SK-N-SH treated with all-trans-retinoic acid at 6 μM for 48 hours (cell line): ENCODE measurements around the gene DNAJB2.

Experiments used
- ESRRG ChIP-seq: fragments of 250-450 bp; sonication (Bioruptor Pico); IDR thresholded peaks from 2 replicates; pipeline ENCODE4 v1.6.1; 2021; ENCODE audit warnings: mild to moderate bottlenecking
- TOX ChIP-seq: fragments of 250-450 bp; sonication (Bioruptor Pico); IDR thresholded peaks from 2 replicates; pipeline ENCODE4 v1.8.0; 2021; ENCODE audit warnings: mild to moderate bottlenecking, moderate library complexity, borderline replicate concordance
- ZFP3 ChIP-seq: fragments of 250-450 bp; sonication (Bioruptor Pico); IDR thresholded peaks from 2 replicates; pipeline ENCODE4 v1.5.0; 2020; ENCODE audit warnings: mild to moderate bottlenecking, moderate library complexity
- ZFP30 ChIP-seq: fragments of 450-650 bp; formaldehyde crosslinking; IDR thresholded peaks from 2 replicates; pipeline ENCODE4 v1.5.0; 2022; ENCODE audit warnings: mild to moderate bottlenecking, moderate library complexity
- ZNF8 ChIP-seq: fragments of 450-650 bp; formaldehyde crosslinking; IDR thresholded peaks from 2 replicates; pipeline ENCODE4 v1.5.0; 2020; ENCODE audit warnings: mild to moderate bottlenecking, moderate library complexity
- TF ChIP-seq, protein P1 (sequence below): fragments of 250-450 bp; sonication (Bioruptor Pico); IDR thresholded peaks from 2 replicates; pipeline ENCODE4 v1.5.0; 2020; ENCODE audit warnings: mild to moderate bottlenecking, moderate library complexity
- TF ChIP-seq, protein P2 (sequence below): fragments of 250-450 bp; sonication (Bioruptor Pico); IDR thresholded peaks from 2 replicates; pipeline ENCODE4 v1.8.0; 2021; ENCODE audit warnings: low read depth, mild to moderate bottlenecking, moderate library complexity, borderline replicate concordance
- TF ChIP-seq, protein P3 (sequence below): fragments of 250-450 bp; sonication (Bioruptor Pico); IDR thresholded peaks from 2 replicates; pipeline ENCODE4 v1.8.0; 2020; ENCODE audit warnings: mild to moderate bottlenecking, moderate library complexity, borderline replicate concordance

GRCh38 chr2:219272995-219273394 is 6.2 kb upstream of the DNAJB2 start:
- TF ChIP-seq, protein P1, sequence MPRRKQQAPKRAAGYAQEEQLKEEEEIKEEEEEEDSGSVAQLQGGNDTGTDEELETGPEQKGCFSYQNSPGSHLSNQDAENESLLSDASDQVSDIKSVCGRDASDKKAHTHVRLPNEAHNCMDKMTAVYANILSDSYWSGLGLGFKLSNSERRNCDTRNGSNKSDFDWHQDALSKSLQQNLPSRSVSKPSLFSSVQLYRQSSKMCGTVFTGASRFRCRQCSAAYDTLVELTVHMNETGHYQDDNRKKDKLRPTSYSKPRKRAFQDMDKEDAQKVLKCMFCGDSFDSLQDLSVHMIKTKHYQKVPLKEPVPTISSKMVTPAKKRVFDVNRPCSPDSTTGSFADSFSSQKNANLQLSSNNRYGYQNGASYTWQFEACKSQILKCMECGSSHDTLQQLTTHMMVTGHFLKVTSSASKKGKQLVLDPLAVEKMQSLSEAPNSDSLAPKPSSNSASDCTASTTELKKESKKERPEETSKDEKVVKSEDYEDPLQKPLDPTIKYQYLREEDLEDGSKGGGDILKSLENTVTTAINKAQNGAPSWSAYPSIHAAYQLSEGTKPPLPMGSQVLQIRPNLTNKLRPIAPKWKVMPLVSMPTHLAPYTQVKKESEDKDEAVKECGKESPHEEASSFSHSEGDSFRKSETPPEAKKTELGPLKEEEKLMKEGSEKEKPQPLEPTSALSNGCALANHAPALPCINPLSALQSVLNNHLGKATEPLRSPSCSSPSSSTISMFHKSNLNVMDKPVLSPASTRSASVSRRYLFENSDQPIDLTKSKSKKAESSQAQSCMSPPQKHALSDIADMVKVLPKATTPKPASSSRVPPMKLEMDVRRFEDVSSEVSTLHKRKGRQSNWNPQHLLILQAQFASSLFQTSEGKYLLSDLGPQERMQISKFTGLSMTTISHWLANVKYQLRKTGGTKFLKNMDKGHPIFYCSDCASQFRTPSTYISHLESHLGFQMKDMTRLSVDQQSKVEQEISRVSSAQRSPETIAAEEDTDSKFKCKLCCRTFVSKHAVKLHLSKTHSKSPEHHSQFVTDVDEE (CRISPR knock-in tag), result no peak
- TF ChIP-seq TOX (CRISPR knock-in tag), result no peak
- TF ChIP-seq, protein P2, sequence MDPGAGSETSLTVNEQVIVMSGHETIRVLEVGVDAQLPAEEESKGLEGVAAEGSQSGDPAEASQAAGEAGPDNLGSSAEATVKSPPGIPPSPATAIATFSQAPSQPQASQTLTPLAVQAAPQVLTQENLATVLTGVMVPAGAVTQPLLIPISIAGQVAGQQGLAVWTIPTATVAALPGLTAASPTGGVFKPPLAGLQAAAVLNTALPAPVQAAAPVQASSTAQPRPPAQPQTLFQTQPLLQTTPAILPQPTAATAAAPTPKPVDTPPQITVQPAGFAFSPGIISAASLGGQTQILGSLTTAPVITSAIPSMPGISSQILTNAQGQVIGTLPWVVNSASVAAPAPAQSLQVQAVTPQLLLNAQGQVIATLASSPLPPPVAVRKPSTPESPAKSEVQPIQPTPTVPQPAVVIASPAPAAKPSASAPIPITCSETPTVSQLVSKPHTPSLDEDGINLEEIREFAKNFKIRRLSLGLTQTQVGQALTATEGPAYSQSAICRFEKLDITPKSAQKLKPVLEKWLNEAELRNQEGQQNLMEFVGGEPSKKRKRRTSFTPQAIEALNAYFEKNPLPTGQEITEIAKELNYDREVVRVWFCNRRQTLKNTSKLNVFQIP, result no peak
- TF ChIP-seq ESRRG (CRISPR knock-in tag), result no peak
- TF ChIP-seq ZFP30 (CRISPR knock-in tag), result no peak
- TF ChIP-seq ZNF8 (CRISPR knock-in tag), result no peak
- TF ChIP-seq, protein P3, sequence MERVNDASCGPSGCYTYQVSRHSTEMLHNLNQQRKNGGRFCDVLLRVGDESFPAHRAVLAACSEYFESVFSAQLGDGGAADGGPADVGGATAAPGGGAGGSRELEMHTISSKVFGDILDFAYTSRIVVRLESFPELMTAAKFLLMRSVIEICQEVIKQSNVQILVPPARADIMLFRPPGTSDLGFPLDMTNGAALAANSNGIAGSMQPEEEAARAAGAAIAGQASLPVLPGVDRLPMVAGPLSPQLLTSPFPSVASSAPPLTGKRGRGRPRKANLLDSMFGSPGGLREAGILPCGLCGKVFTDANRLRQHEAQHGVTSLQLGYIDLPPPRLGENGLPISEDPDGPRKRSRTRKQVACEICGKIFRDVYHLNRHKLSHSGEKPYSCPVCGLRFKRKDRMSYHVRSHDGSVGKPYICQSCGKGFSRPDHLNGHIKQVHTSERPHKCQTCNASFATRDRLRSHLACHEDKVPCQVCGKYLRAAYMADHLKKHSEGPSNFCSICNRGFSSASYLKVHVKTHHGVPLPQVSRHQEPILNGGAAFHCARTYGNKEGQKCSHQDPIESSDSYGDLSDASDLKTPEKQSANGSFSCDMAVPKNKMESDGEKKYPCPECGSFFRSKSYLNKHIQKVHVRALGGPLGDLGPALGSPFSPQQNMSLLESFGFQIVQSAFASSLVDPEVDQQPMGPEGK (CRISPR knock-in tag), result no peak
- TF ChIP-seq ZFP3, result no peak
